Measurements from ENCODE around the gene SMG6. TPM values are rescaled to one million over a fixed set of nuclear protein-coding genes. Genes with fewer than 3 reads are reported as not detected.

The SMG6 gene
- total RNA-seq, 1 experiment from 2014 or later: 25.6 TPM

DNA sequence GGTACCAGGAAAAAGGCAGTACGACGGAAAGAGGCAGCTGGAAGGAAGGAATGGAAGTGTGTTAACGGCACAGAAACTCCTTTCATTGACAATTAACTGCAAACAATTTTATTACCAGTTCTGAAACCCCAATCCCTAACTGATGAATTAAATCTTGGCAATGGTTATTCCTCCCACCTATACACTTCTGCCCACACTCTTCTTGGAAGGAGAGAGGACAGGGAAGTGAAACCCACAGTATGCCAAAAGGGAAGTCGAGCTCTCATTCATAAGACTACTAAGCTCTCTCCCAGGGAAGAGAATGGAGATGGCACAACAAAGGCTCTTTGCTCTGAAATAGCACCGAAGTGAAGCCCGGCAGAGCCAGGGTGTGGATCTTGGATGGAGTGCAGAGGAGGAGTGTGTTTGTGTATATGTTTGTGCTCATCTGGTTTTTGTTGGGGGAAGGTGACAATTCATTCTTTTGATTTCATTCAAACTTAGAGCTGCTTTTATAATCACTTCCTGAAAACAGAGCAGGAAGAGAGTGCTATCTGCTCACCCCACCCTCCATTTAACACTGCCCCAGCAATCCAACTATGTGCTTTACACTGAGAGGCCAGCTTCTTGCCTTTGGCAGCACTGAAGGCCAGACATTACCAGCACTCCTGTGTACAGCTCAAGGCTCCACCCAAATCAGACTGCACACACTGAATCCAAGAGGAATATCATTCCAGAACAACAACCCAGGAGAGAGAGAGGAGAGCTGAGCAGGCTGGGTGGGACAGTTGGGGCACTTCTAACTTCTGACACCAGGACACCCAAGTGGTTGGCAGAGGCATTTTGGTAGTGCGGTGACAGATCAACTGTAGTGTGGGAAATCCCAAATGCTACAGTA lies 180.0 kb downstream of the SMG6 start:
- Mint-ChIP-seq H3K4me1 (peaks cover 32% of the 10 kb centered on the region), H3K9me3 (no peaks in the 10 kb centered on the region), H3K4me3 (no peak overlapping the region), H3K27me3 (ENCODE audit: low read depth) (no peaks in the 10 kb centered on the region), H3K36me3 (no peaks in the 10 kb centered on the region), H3K27ac (peak overlapping the region; percentile 85)
- CTCF ChIA-PET: interaction anchor here (0.6 to 2.4 kb wide), 9 partner anchors 11 to 204 kb away, joined by 3 to 23 read pairs (median 4); no protein-coding TSS in a partner anchor
- POLR2A ChIA-PET: no interaction called here
- TF ChIP-seq, protein P1, sequence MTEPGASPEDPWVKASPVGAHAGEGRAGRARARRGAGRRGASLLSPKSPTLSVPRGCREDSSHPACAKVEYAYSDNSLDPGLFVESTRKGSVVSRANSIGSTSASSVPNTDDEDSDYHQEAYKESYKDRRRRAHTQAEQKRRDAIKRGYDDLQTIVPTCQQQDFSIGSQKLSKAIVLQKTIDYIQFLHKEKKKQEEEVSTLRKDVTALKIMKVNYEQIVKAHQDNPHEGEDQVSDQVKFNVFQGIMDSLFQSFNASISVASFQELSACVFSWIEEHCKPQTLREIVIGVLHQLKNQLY (CRISPR knock-in tag; IDR thresholded peaks at IDR 0.05): no peak
- no peak for TF ChIP-seq TEAD1 (CRISPR knock-in tag; IDR thresholded peaks at IDR 0.05)
- TF ChIP-seq, protein P2, sequence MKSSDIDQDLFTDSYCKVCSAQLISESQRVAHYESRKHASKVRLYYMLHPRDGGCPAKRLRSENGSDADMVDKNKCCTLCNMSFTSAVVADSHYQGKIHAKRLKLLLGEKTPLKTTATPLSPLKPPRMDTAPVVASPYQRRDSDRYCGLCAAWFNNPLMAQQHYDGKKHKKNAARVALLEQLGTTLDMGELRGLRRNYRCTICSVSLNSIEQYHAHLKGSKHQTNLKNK (CRISPR knock-in tag; IDR thresholded peaks at IDR 0.05): no peak
- no peak for TF ChIP-seq PRRX2 (CRISPR knock-in tag; IDR thresholded peaks at IDR 0.05)
- ATAC-seq (peak; percentile 51), DNase-seq (ENCODE audit: low spot score) (no peak)

DNA sequence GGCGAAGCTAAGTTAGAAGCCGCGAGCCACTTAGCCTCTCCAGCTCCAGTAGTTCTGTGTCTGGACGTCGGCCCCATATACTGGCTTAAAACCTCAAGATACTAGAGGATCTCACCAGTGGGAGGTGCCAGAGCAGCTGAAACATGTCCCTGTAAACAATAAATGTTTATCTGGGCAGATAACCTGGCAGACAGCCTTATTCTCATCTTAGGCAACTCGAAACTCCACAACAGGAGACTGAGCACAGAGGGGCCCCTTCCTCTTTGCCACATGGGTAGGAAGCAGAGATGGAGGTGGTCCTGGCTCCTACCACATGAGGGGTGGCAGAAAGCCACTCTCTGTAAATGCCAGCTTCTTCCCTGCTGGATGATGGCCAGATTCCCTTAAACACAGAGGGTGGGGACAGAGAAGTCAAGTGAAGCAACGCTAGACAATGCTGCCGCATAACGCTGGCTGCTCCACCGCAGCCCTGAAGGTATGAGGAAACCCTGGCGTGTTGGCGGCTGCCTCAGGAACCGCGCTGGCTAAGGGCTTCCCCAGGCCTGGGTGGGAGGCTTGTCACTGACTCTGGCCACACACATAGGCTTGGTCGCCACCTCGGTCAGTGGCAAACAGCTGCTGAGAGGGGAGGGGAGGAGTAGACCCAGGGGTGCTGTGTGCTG lies 180.8 kb downstream of the SMG6 start:
- ATAC-seq: peak; percentile 68
- TF ChIP-seq GTF2I (CRISPR knock-in tag; conservative IDR thresholded peaks at IDR 0.05) (no peak), ETV6 (CRISPR knock-in tag; IDR thresholded peaks at IDR 0.05) (no peak), ZNF416 (CRISPR knock-in tag; IDR thresholded peaks at IDR 0.05) (no peak), RORB (CRISPR knock-in tag; IDR thresholded peaks at IDR 0.05) (no peak)
- TF ChIP-seq, protein P3, sequence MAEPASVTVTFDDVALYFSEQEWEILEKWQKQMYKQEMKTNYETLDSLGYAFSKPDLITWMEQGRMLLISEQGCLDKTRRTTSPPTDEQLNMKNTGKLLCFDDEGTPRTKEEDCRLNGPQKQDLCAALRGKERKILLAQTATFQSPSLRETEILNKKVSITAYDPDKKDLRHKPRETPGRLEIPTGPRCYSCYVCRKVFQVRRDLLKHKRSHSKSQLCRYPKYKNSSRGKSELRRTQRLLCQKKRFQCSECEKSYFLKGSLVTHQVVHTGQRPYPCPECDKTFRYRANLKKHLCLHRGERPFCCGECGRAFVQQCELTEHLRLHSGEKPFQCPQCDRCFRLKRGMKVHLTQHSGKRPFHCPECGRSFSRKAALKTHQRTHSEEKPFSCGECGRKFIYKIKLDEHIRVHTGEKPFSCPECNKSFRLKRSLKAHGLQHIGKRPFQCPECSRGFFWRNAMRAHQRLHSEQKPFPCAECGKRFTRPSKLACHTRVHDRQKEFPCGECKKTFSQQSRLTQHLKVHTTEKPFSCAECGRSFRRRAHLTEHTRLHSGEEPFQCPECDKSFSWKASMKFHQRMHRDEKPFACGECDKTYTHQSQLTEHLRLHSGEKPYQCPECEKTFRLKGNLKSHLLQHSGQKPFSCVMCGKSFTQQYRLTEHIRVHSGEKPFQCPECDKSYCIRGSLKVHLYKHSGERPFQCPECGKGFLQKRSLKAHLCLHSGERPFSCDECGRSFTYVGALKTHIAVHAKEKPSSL (CRISPR knock-in tag; conservative IDR thresholded peaks at IDR 0.05): no peak
- TF ChIP-seq, protein P4, sequence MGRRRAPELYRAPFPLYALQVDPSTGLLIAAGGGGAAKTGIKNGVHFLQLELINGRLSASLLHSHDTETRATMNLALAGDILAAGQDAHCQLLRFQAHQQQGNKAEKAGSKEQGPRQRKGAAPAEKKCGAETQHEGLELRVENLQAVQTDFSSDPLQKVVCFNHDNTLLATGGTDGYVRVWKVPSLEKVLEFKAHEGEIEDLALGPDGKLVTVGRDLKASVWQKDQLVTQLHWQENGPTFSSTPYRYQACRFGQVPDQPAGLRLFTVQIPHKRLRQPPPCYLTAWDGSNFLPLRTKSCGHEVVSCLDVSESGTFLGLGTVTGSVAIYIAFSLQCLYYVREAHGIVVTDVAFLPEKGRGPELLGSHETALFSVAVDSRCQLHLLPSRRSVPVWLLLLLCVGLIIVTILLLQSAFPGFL (CRISPR knock-in tag; IDR thresholded peaks at IDR 0.05; ENCODE audit: borderline replicate concordance): no peak
- H3K36me3 Mint-ChIP-seq: no peaks in the 10 kb centered on the region
- no peak overlapping the region for H3K4me3 Mint-ChIP-seq
- H3K27me3 Mint-ChIP-seq (ENCODE audit: low read depth): no peaks in the 10 kb centered on the region
- H3K4me1 Mint-ChIP-seq: peaks cover 32% of the 10 kb centered on the region
- peak overlapping the region; percentile 69 for H3K27ac Mint-ChIP-seq
- H3K9me3 Mint-ChIP-seq: no peaks in the 10 kb centered on the region
- CTCF ChIA-PET: interaction anchor here (0.9 to 2.4 kb wide), 12 partner anchors 10 to 129 kb away, joined by 3 to 23 read pairs (median 5); no protein-coding TSS in a partner anchor
- POLR2A ChIA-PET: no interaction called here
- DNase-seq (ENCODE audit: low spot score): peak; percentile 27

DNA sequence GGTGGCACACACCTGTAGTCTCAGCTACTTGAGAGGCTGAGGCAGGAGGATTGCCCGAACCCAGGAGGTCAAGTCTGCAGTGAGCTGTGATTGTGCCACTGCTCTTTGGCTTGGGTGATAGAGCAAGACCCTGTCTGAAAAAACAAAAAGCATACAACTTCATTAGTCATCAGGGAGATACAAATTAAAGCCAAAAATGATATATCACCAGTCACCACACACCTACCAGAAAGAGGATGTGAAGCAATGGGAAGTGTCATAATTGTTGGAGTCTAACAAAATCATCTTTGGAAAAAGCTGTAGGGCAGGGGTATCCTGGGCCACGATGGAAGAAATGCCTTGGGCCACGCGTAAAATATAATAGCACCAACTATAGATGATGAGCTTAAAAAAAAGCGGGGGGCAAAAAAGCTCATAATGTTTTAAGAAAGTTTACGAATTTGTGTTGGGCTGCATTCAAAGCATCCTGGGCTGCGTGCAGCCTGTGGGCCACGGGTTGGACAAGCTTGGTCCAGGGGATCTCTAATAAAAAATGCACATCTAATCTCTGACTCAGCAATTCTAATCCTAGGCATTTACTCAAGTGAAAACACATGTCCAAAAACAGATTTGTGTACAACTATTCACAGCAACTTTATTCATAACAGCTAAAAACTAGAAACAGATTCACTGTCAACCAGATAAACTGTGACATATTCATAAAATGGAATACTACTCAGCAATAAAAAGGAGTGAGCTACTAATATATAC lies 182.8 kb downstream of the SMG6 start:
- no peaks in the 10 kb centered on the region for H3K36me3 Mint-ChIP-seq
- H3K9me3 Mint-ChIP-seq: no peaks in the 10 kb centered on the region
- CTCF ChIA-PET: interaction anchor here (0.6 to 1.6 kb wide), 3 partner anchors 30 to 156 kb away, joined by 3 to 4 read pairs (median 3); no protein-coding TSS in a partner anchor
- no peak for DNase-seq (ENCODE audit: low spot score)
- ATAC-seq: no peak
- peaks cover 32% of the 10 kb centered on the region for H3K4me1 Mint-ChIP-seq
- no peak overlapping the region for H3K27ac Mint-ChIP-seq
- POLR2A ChIA-PET: no interaction called here
- H3K27me3 Mint-ChIP-seq (ENCODE audit: low read depth): no peaks in the 10 kb centered on the region
- H3K4me3 Mint-ChIP-seq: no peak overlapping the region
- TF ChIP-seq CREB1 (CRISPR knock-in tag; IDR thresholded peaks at IDR 0.05): no peak
- TF ChIP-seq OVOL2 (CRISPR knock-in tag; IDR thresholded peaks at IDR 0.05; ENCODE audit: borderline replicate concordance): no peak
- TF ChIP-seq, protein P5, sequence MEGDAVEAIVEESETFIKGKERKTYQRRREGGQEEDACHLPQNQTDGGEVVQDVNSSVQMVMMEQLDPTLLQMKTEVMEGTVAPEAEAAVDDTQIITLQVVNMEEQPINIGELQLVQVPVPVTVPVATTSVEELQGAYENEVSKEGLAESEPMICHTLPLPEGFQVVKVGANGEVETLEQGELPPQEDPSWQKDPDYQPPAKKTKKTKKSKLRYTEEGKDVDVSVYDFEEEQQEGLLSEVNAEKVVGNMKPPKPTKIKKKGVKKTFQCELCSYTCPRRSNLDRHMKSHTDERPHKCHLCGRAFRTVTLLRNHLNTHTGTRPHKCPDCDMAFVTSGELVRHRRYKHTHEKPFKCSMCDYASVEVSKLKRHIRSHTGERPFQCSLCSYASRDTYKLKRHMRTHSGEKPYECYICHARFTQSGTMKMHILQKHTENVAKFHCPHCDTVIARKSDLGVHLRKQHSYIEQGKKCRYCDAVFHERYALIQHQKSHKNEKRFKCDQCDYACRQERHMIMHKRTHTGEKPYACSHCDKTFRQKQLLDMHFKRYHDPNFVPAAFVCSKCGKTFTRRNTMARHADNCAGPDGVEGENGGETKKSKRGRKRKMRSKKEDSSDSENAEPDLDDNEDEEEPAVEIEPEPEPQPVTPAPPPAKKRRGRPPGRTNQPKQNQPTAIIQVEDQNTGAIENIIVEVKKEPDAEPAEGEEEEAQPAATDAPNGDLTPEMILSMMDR (IDR thresholded peaks at IDR 0.05): no peak
- no peak for TF ChIP-seq ZNF671 (CRISPR knock-in tag; IDR thresholded peaks at IDR 0.05)
- TF ChIP-seq GRHL2 (CRISPR knock-in tag; IDR thresholded peaks at IDR 0.05; ENCODE audit: insufficient replicate concordance, severe bottlenecking): no peak
- no peak for TF ChIP-seq ZNF416 (CRISPR knock-in tag; IDR thresholded peaks at IDR 0.05)
- no peak for TF ChIP-seq SP1 (CRISPR knock-in tag; conservative IDR thresholded peaks at IDR 0.05)
- TF ChIP-seq, protein P6, sequence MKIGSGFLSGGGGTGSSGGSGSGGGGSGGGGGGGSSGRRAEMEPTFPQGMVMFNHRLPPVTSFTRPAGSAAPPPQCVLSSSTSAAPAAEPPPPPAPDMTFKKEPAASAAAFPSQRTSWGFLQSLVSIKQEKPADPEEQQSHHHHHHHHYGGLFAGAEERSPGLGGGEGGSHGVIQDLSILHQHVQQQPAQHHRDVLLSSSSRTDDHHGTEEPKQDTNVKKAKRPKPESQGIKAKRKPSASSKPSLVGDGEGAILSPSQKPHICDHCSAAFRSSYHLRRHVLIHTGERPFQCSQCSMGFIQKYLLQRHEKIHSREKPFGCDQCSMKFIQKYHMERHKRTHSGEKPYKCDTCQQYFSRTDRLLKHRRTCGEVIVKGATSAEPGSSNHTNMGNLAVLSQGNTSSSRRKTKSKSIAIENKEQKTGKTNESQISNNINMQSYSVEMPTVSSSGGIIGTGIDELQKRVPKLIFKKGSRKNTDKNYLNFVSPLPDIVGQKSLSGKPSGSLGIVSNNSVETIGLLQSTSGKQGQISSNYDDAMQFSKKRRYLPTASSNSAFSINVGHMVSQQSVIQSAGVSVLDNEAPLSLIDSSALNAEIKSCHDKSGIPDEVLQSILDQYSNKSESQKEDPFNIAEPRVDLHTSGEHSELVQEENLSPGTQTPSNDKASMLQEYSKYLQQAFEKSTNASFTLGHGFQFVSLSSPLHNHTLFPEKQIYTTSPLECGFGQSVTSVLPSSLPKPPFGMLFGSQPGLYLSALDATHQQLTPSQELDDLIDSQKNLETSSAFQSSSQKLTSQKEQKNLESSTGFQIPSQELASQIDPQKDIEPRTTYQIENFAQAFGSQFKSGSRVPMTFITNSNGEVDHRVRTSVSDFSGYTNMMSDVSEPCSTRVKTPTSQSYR (CRISPR knock-in tag; IDR thresholded peaks at IDR 0.05): no peak
- no peak for TF ChIP-seq ZNF317 (CRISPR knock-in tag; IDR thresholded peaks at IDR 0.05; ENCODE audit: borderline replicate concordance, low read depth)
- no peak for TF ChIP-seq ZBTB21 (CRISPR knock-in tag; IDR thresholded peaks at IDR 0.05; ENCODE audit: borderline replicate concordance)
- TF ChIP-seq MYBL2 (CRISPR knock-in tag; IDR thresholded peaks at IDR 0.05): no peak

Measured in WTC11 (cell line).